GM12875 (cell line): ENCODE results near the gene PSMC5.

Experiments used
- H3K4me3 ChIP-seq: one replicate; pipeline ENCODE4 v1.5.1; 2011; ENCODE audit warnings: low read depth, low read length, control low read depth
- CTCF ChIP-seq: IDR thresholded peaks from 2 replicates; pipeline ENCODE4 v1.5.1; 2011; ENCODE audit warnings: low read depth, mild to moderate bottlenecking, control low read depth, inconsistent platforms, low read length, moderate library complexity, borderline replicate concordance; ENCODE audit not compliant: insufficient read depth

PSMC5 gene

DNA sequence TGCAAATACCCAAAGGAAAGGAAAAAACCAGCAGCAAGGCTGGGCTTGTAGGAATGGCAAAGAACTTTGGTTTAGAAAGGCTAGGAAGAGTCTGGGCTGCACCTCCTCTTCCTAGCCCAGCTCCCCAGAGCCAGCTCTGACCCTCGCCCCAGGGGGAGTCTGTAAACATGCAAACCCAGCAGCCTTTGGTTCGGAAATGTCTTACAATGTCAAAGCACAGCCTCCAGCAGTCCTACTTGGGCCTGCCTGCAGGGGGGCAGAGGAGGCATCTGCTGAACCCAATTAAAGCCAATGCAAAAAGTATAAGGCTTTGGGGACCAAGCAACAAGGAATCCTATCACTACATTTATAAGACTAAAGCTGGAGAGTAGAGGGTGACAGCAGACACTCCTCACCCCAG lies 5.2 kb downstream of the PSMC5 start:
- no peak overlapping the region for H3K4me3 ChIP-seq
- peak; percentile 17; the same call in 1 of the 2 replicates for TF ChIP-seq CTCF

GRCh38 chr17:63833026-63833740 lies 6.0 kb downstream of the PSMC5 start:
- TF ChIP-seq CTCF: no peak
- no peak overlapping the region for H3K4me3 ChIP-seq

DNA sequence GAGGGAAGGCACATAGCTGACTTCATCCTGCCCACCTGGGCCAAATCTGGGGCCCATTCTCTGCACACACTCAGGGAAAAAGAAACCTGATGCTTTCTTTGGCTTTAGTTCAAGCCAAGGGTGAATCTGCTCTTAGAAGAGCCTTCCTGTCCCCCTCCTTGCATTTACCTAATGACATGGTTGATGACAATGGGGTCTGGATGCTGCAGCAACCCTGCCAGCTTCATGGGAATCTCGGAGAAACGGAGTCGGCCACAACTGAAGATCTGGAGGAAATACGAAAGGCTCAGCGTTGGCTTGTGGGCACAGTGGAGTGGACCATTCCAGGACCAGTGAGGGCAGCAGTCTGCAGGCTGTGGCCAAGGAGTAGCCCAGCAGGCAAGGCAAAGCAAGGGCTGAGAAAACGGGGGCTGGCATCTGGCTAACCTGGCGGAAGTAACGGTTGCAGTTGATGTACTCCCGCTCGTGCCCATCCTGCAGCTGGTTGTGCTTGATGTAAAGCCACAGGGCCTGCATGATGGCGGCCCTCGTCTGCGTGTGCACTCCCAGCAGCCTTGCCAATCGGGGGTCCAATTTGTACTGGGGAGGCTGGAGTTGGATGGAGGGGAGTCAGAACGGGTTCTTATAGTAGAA lies 6.6 kb downstream of the PSMC5 start:
- no peak for TF ChIP-seq CTCF
- H3K4me3 ChIP-seq: no peak overlapping the region

DNA sequence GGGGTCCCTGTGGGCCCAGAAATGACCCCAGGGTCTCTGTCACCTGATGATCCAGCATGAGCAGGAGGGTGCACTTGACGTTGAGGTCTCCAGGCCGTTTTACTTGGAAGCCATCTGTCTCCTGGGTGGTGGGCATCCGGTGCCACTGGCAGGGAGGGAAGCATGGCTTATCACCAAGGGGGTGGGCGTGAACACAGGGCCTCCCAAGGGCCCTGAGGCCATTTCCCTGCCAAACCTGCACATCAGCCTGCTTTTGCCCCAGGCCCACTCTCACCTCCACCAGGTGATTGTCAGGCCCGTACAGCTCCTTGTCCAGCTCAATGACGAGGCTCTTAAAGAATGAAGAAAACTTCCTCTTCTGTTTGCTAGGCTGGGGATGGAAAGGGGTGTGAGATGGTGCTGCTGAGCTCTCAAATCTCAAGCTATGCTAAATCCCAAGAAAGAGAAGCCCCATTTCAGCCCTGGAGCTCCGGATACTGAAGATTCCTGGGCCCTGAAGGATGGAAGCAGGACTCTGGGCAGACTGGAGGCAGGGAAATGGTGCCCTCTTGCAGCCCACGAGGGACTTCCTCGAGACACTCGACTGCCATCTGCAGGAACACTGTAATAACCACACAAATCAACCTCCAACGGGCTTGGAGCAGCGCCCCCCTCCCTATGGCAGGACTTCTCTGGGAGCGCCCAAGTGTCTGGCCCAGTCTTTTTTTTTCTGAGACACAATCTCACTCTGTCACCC lies 7.4 kb downstream of the PSMC5 start:
- peak; percentile 73 for TF ChIP-seq CTCF
- no peak overlapping the region for H3K4me3 ChIP-seq

GRCh38 chr17:63835167-63835720 lies 8.0 kb downstream of the PSMC5 start:
- no peak for TF ChIP-seq CTCF
- H3K4me3 ChIP-seq: no peak overlapping the region

DNA sequence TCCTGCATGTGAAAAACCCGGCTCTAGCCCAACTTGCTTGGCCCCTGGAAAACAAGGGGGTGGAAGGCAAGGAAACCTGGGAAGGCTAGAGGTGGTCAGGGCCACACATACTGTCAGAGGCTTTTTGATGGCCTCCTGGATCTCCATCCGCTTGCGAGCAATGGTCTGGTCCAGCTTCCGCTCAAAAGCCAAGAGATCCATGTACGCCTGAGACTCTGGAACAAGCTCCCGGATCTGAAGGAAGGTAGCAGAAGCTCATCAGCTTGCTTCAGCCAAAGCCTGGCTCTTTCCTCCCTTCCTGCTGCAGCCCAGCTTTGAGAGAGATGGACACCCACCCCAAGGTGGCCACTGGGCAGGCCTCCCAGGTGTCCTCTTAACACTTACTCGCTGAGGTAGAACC lies 9.6 kb downstream of the PSMC5 start:
- no peak overlapping the region for H3K4me3 ChIP-seq
- no peak for TF ChIP-seq CTCF
